Lower leg skin (tissue), 4 donors: ENCODE results near the gene FKBP4. TPM values are rescaled to one million over a fixed set of nuclear protein-coding genes. Genes with fewer than 3 reads are reported as not detected.
A peak's percentile ranks its signal among the peaks of the same experiment; 100 is the strongest.

Experiments
- DNase-seq, 2 donors: peaks; one replicate each; pipeline ENCODE4 v3.0.0-alpha.2; 2019; ENCODE audit warnings: low spot score in 2 of 2
- H3K4me3 ChIP-seq: fragments of 200-600 bp; sonication (generic); 2 replicates; pipeline ENCODE4 v1.5.1; 2017; ENCODE audit warnings: mild to moderate bottlenecking, low read depth; ENCODE audit not compliant: poor library complexity, severe bottlenecking
- CTCF ChIP-seq, 3 donors: fragments of 450-650 bp; IDR thresholded peaks; one replicate each; pipeline ENCODE4 v1.5.1; 2016; ENCODE audit warnings: antibody characterized with exemption in 3 of 3, mild to moderate bottlenecking in 3 of 3, moderate library complexity in 2 of 3
- POLR2A ChIP-seq, 2 donors: fragments of 450-650 bp; IDR thresholded peaks; one replicate each; pipeline ENCODE4 v1.6.1; 2016 to 2017; ENCODE audit warnings: antibody characterized with exemption in 2 of 2, mild to moderate bottlenecking in 1 of 2, moderate library complexity in 1 of 2
- WGBS, 2 donors: methylation state at CpG; one replicate each; pipeline ENCODE4 v1.1.5; 2018; 5-methylcytosine and 5-hydroxymethylcytosine counted together
- intact Hi-C: fragments of 100-400 bp; cut with DNase I; formaldehyde crosslinking; loops from one replicate; pipeline ENCODE4 v1.15.0; 2023; ENCODE audit warnings: low total_unique reads
- total RNA-seq, 4 donors: library from RNA; depleted of rRNA; stranded (reverse); fragments of >200 nt; gene quantifications; one replicate each; pipeline ENCODE4 v1.1.0, GENCODE V29; 2016

FKBP4 gene
- total RNA-seq, 4 donors from 2014 or later: 43.1 to 65.0 (median 50.2) TPM

- no peak overlapping the region for H3K4me3 ChIP-seq
- no peak for DNase-seq
- WGBS, 2 donors: 62% methylated on average over 2 of the region's 2 CpGs
- intact Hi-C loops: no loop called here
- TF ChIP-seq CTCF (IDR thresholded peaks at IDR 0.05): no peak
- TF ChIP-seq POLR2A (IDR thresholded peaks at IDR 0.05): no peak
Observed at GRCh38 chr12:2751686-2752085, 43.1 kb upstream of the FKBP4 start.

- 7 to 28% methylated on average over 11 to 45 of the region's 58 CpGs for WGBS, 2 donors
- TF ChIP-seq POLR2A (IDR thresholded peaks at IDR 0.05) (no peak), CTCF (IDR thresholded peaks at IDR 0.05) (no peak)
- peak; percentile 40 to 89 for DNase-seq
- no peak overlapping the region for H3K4me3 ChIP-seq
- intact Hi-C loops: no loop called here
Observed at GRCh38 chr12:2752676-2753371, 41.9 kb upstream of the FKBP4 start.

- DNase-seq: no peak
- H3K4me3 ChIP-seq: no peak overlapping the region
- intact Hi-C loops: no loop called here
- WGBS, 2 donors: 40 to 42% methylated on average over 8 of the region's 8 CpGs
- no peak for TF ChIP-seq POLR2A (IDR thresholded peaks at IDR 0.05)
- TF ChIP-seq CTCF (IDR thresholded peaks at IDR 0.05): no peak
Observed at GRCh38 chr12:2753536-2753935, 41.2 kb upstream of the FKBP4 start.

GRCh38 chr12:2754208-2754607 is 40.6 kb upstream of the FKBP4 start:
- DNase-seq: no peak
- H3K4me3 ChIP-seq: no peak overlapping the region
- TF ChIP-seq POLR2A (IDR thresholded peaks at IDR 0.05): no peak
- TF ChIP-seq CTCF (IDR thresholded peaks at IDR 0.05): no peak
- intact Hi-C loops: no loop called here

GRCh38 chr12:2756756-2757155 is 38.0 kb upstream of the FKBP4 start:
- 74 to 83% methylated on average over 5 of the region's 5 CpGs for WGBS, 2 donors
- intact Hi-C loops: no loop called here
- no peak for DNase-seq
- TF ChIP-seq POLR2A (IDR thresholded peaks at IDR 0.05) (no peak), CTCF (IDR thresholded peaks at IDR 0.05) (no peak)
- no peak overlapping the region for H3K4me3 ChIP-seq

- DNase-seq: no peak
- WGBS, 2 donors: 80 to 86% methylated on average over 4 of the region's 4 CpGs
- intact Hi-C loops: no loop called here
- TF ChIP-seq CTCF (IDR thresholded peaks at IDR 0.05) (no peak), POLR2A (IDR thresholded peaks at IDR 0.05) (no peak)
- H3K4me3 ChIP-seq: no peak overlapping the region
Observed at GRCh38 chr12:2759733-2760132, 35.0 kb upstream of the FKBP4 start.
